Immature natural killer cell (primary cell): ENCODE data around the gene TXLNB. TPM values are rescaled to one million over a fixed set of nuclear protein-coding genes. Genes with fewer than 3 reads are reported as not detected.
"Not testable (repeated sequence)": the region's sequence is repeated elsewhere in the genome, so short reads cannot be mapped to it uniquely, and the experiment has no call there.

Experiments
- DNase-seq, 3 donors: peaks; one replicate each; pipeline ENCODE4 v3.0.0; 2022; ENCODE audit warnings: mixed read lengths in 1 of 3
- H3K27ac Mint-ChIP-seq, 6 donors: one replicate each; pipeline ENCODE4 v1.8.0; 2020; ENCODE audit warnings: mixed read lengths in 6 of 6, mild to moderate bottlenecking in 5 of 6, inconsistent platforms in 4 of 6, moderate library complexity in 3 of 6
- H3K27me3 Mint-ChIP-seq, 3 donors: one replicate each; pipeline ENCODE4 v1.8.0; 2020 to 2021; ENCODE audit warnings: low read depth in 3 of 3, mild to moderate bottlenecking in 3 of 3, mixed read lengths in 3 of 3, moderate library complexity in 3 of 3, inconsistent platforms in 1 of 3
- H3K36me3 Mint-ChIP-seq, 3 donors: one replicate each; pipeline ENCODE4 v1.8.0; 2020; ENCODE audit warnings: mixed read lengths in 3 of 3, inconsistent platforms in 2 of 3, mild to moderate bottlenecking in 2 of 3
- H3K4me1 Mint-ChIP-seq, 2 donors: one replicate each; pipeline ENCODE4 v1.8.0; 2020; ENCODE audit warnings: inconsistent platforms in 2 of 2, mild to moderate bottlenecking in 2 of 2, mixed read lengths in 2 of 2, moderate library complexity in 1 of 2
- H3K4me3 Mint-ChIP-seq, 5 donors: one replicate each; pipeline ENCODE4 v1.8.0; 2020; ENCODE audit warnings: mild to moderate bottlenecking in 5 of 5, mixed read lengths in 5 of 5, inconsistent platforms in 3 of 5, moderate library complexity in 3 of 5
- H3K9me3 Mint-ChIP-seq, 6 donors: one replicate each; pipeline ENCODE4 v1.8.0; 2020; ENCODE audit warnings: mild to moderate bottlenecking in 6 of 6, mixed read lengths in 6 of 6, inconsistent platforms in 4 of 6, moderate library complexity in 3 of 6
- polyA plus RNA-seq, 3 donors: library from polyadenylated mRNA; unstranded; fragments of 300-500 nt; fragmentation: Illumina TruSeq; gene quantifications; one replicate each; pipeline ENCODE4 v1.2.3, GENCODE V29; 2021

Gene TXLNB
- polyA plus RNA-seq, 3 donors from 2014 or later = 0.08 to 0.32 TPM; not detected in 1

- Mint-ChIP-seq H3K9me3 (peaks cover 0 to 1% (median 0%) of the 10 kb centered on the region in 6 donors), H3K36me3 (peaks cover 0 to 11% (median 9%) of the 10 kb centered on the region in 3 donors), H3K27ac (no peak overlapping the region), H3K4me3 (no peak overlapping the region), H3K4me1 (peaks cover 7 to 14% of the 10 kb centered on the region in 2 donors), H3K27me3 (peaks cover 2 to 3% (median 2%) of the 10 kb centered on the region in 3 donors)
- DNase-seq = no peak
Observed at GRCh38 chr6:139297921-139298320, 6.1 kb upstream of the TXLNB start.

DNA sequence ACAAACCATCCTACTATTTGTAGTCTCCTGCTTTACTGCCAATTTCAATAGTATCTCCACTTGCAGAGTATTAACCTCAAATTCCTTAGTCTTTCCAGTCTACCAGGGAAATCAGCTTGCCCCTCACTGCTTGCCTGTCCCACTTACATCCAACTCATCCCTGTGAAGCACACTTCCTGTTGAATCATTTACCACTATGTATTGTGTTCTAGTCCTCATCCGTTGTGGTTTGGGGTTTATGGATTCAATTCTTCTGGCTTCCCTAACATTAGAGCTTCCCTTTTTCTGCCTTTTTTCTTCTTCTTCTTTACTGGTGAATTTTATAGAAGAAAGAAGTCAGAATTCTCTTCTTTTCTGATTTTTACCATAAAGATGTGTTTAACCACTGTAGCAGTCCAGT is 5.1 kb upstream of the TXLNB start:
- Mint-ChIP-seq H3K4me1 (peaks cover 17 to 24% of the 10 kb centered on the region in 2 donors), H3K36me3 (peaks cover 0 to 8% (median 7%) of the 10 kb centered on the region in 3 donors), H3K4me3 (no peak overlapping the region), H3K9me3 (peaks cover 0 to 1% (median 0%) of the 10 kb centered on the region in 6 donors), H3K27me3 (peaks cover under 1 to 7% (median 4%) of the 10 kb centered on the region in 3 donors), H3K27ac (peak overlapping the region in 1 of 6 donors; percentile 47)
- DNase-seq = no peak

DNA sequence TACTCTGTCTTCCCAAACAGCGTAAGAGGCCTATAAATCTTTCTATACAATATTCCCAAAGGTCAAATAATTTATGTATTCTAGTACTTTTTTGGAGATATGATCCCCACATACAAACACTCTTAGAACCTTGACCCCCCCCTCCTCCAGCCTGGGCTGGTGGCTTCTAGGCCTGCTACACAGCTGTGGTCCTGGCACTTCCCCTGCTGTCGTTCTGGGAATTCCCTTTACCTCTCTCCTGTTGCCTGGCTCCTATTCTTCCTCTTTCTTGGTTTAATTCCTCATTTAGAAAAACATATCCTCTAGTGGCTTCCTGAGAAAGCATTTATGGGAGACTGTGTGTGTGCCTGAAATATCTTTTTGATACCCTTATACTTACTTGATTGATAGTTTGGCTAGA is 4.1 kb upstream of the TXLNB start:
- H3K27ac Mint-ChIP-seq = peak overlapping the region in 3 of 6 donors; percentile 18 to 70 (median 38)

DNA sequence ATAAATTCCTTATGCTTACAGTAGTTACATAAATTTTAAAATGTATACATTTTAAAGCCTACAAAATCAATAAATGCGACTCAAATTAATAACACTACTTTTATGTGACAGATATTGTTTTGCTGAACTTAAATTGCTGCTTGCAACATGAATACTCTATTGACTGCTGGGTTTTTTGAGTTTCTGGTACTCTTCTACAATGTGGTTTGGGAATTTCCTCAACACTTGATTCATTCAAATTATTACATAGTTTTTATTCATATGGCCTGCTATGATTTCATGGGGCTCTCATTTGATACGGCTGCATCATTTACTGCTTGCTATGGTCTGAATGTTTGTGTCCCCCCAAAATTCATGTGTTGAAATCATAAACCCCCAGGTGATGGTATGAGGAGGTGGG is 2.3 kb upstream of the TXLNB start:
- peaks cover 41 to 51% of the 10 kb centered on the region in 2 donors for H3K4me1 Mint-ChIP-seq

More for the DNA sequence above, 4.1 kb upstream of the TXLNB start:
- Mint-ChIP-seq H3K36me3 (peaks cover 0 to 7% (median 6%) of the 10 kb centered on the region in 3 donors), H3K4me1 (peaks cover 27 to 34% of the 10 kb centered on the region in 2 donors), H3K9me3 (peaks cover 0 to 1% (median 0%) of the 10 kb centered on the region in 6 donors), H3K4me3 (no peak overlapping the region), H3K27me3 (peaks cover 4 to 13% (median 10%) of the 10 kb centered on the region in 3 donors)
- DNase-seq = no peak

DNA sequence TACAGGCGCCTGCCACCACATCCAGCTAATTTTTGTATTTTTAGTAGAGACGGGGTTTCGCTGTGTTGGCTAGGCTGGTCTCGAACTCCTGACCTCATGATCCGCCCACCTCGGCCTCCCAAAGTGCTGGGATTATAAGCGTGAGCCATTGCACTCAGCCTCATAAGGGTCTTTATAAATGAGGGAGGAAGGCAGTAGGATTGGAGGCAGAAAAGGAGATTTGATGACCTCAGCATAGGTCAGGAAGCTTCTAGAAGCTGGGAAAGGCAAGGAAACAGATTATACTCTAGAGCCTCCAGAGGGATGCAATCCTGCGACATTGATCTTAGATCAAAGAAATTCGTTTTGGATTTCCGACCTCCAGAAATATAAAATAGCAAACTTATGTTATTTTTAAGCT is 1.4 kb upstream of the TXLNB start:
- not testable (repeated sequence) for H3K36me3 Mint-ChIP-seq, DNase-seq, H3K4me3 Mint-ChIP-seq, H3K9me3 Mint-ChIP-seq
- Mint-ChIP-seq H3K4me1 (peaks cover 44 to 51% of the 10 kb centered on the region in 2 donors), H3K27me3 (peaks cover 7 to 16% (median 10%) of the 10 kb centered on the region in 3 donors), H3K27ac (peak overlapping the region; percentile 75 to 98 (median 96))

More for the DNA sequence above, 2.3 kb upstream of the TXLNB start:
- peaks cover 0 to 1% (median 0%) of the 10 kb centered on the region in 6 donors for H3K9me3 Mint-ChIP-seq
- peaks cover 0 to 6% (median 0%) of the 10 kb centered on the region in 3 donors for H3K36me3 Mint-ChIP-seq
- peak overlapping the region in 5 of 6 donors; percentile 18 to 79 (median 60) for H3K27ac Mint-ChIP-seq
- no peak for DNase-seq
- H3K27me3 Mint-ChIP-seq = peaks cover 7 to 14% (median 10%) of the 10 kb centered on the region in 3 donors
- no peak overlapping the region for H3K4me3 Mint-ChIP-seq

GRCh38 chr6:139290787-139291311 is 949 bp downstream of the TXLNB start:
- H3K9me3 Mint-ChIP-seq = no peaks in the 10 kb centered on the region
- H3K27me3 Mint-ChIP-seq = peaks cover 7 to 16% (median 10%) of the 10 kb centered on the region in 3 donors
- peak; percentile 77 to 84 (median 83) for DNase-seq
- peak overlapping the region; percentile 91 to 98 (median 98) for H3K27ac Mint-ChIP-seq
- peak overlapping the region; percentile 82 to 89 (median 86) for H3K4me3 Mint-ChIP-seq
- H3K4me1 Mint-ChIP-seq = peaks cover 44 to 48% of the 10 kb centered on the region in 2 donors
- peaks cover 5 to 9% (median 6%) of the 10 kb centered on the region in 3 donors for H3K36me3 Mint-ChIP-seq

GRCh38 chr6:139289233-139289632 is 2.6 kb downstream of the TXLNB start:
- no peak overlapping the region for H3K4me3 Mint-ChIP-seq
- peaks cover 6 to 15% (median 8%) of the 10 kb centered on the region in 3 donors for H3K36me3 Mint-ChIP-seq
- H3K4me1 Mint-ChIP-seq = peaks cover 44 to 48% of the 10 kb centered on the region in 2 donors
- peaks cover 7 to 16% (median 10%) of the 10 kb centered on the region in 3 donors for H3K27me3 Mint-ChIP-seq
- no peak for DNase-seq
- H3K9me3 Mint-ChIP-seq = no peaks in the 10 kb centered on the region
- H3K27ac Mint-ChIP-seq = peak overlapping the region; percentile 24 to 98 (median 94)

- no peak for DNase-seq
- Mint-ChIP-seq H3K4me1 (peaks cover 43 to 45% of the 10 kb centered on the region in 2 donors), H3K36me3 (peaks cover 8 to 15% (median 10%) of the 10 kb centered on the region in 3 donors), H3K4me3 (peak overlapping the region in 1 of 5 donors; percentile 14), H3K27ac (peak overlapping the region in 5 of 6 donors; percentile 62 to 97 (median 91)), H3K27me3 (peaks cover 7 to 16% (median 10%) of the 10 kb centered on the region in 3 donors), H3K9me3 (no peaks in the 10 kb centered on the region)
Observed at GRCh38 chr6:139288496-139289040, 3.2 kb downstream of the TXLNB start.

- H3K36me3 Mint-ChIP-seq = peaks cover 9 to 15% (median 10%) of the 10 kb centered on the region in 3 donors
- H3K9me3 Mint-ChIP-seq = no peaks in the 10 kb centered on the region
- peaks cover 36 to 41% of the 10 kb centered on the region in 2 donors for H3K4me1 Mint-ChIP-seq
- H3K4me3 Mint-ChIP-seq = peak overlapping the region in 1 of 5 donors; percentile 24
- H3K27ac Mint-ChIP-seq = peak overlapping the region in 3 of 6 donors; percentile 9 to 91 (median 81)
- no peak for DNase-seq
- H3K27me3 Mint-ChIP-seq = peaks cover 7 to 15% (median 10%) of the 10 kb centered on the region in 3 donors
Observed at GRCh38 chr6:139287868-139288267, 3.9 kb downstream of the TXLNB start.

- H3K9me3 Mint-ChIP-seq, H3K4me3 Mint-ChIP-seq, H3K27ac Mint-ChIP-seq, H3K27me3 Mint-ChIP-seq, DNase-seq: not testable (repeated sequence)
- Mint-ChIP-seq H3K4me1 (peaks cover 22 to 27% of the 10 kb centered on the region in 2 donors), H3K36me3 (peaks cover 11 to 15% (median 13%) of the 10 kb centered on the region in 3 donors)
Observed at GRCh38 chr6:139286438-139286837, 5.4 kb downstream of the TXLNB start.

DNA sequence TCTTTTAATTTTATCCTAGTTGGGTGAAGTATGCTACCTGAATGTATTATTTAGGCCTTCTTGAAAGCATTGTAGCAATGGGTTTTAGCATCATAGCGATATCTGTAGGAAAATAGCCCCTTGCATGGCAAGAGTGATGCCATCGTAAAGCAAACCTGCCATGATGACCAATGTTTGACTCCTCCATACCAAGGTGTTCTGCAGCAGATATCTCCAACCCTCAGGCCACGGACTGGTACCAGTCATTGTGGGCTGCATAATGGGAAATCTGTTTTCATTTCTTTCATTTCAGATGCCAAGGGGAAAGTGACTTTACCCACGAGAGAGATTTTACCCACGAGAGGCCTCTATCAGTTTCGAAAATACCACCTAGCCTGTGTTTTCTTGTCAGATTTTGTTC is 6.2 kb downstream of the TXLNB start:
- no peak for DNase-seq
- no peak overlapping the region for H3K4me3 Mint-ChIP-seq
- H3K36me3 Mint-ChIP-seq = peaks cover 11 to 15% (median 13%) of the 10 kb centered on the region in 3 donors
- H3K9me3 Mint-ChIP-seq = no peaks in the 10 kb centered on the region
- no peak overlapping the region for H3K27ac Mint-ChIP-seq
- peaks cover 0 to 2% (median under 1%) of the 10 kb centered on the region in 3 donors for H3K27me3 Mint-ChIP-seq
- H3K4me1 Mint-ChIP-seq = peaks cover 19 to 23% of the 10 kb centered on the region in 2 donors

- H3K27ac Mint-ChIP-seq = no peak overlapping the region
- peaks cover 11 to 15% (median 13%) of the 10 kb centered on the region in 3 donors for H3K36me3 Mint-ChIP-seq
- peaks cover 0 to 2% (median 0%) of the 10 kb centered on the region in 3 donors for H3K27me3 Mint-ChIP-seq
- H3K4me3 Mint-ChIP-seq = no peak overlapping the region
- DNase-seq = no peak
- H3K9me3 Mint-ChIP-seq = no peaks in the 10 kb centered on the region
- peaks cover 17 to 20% of the 10 kb centered on the region in 2 donors for H3K4me1 Mint-ChIP-seq
Observed at GRCh38 chr6:139284789-139285188, 7.0 kb downstream of the TXLNB start.

- DNase-seq = no peak
- no peaks in the 10 kb centered on the region for H3K9me3 Mint-ChIP-seq
- H3K36me3 Mint-ChIP-seq = peaks cover 6 to 8% (median 6%) of the 10 kb centered on the region in 3 donors
- no peak overlapping the region for H3K4me3 Mint-ChIP-seq
- peaks cover 26 to 31% of the 10 kb centered on the region in 2 donors for H3K4me1 Mint-ChIP-seq
- H3K27ac Mint-ChIP-seq = no peak overlapping the region
- no peaks in the 10 kb centered on the region for H3K27me3 Mint-ChIP-seq
Observed at GRCh38 chr6:139282684-139283083, 9.1 kb downstream of the TXLNB start.

DNA sequence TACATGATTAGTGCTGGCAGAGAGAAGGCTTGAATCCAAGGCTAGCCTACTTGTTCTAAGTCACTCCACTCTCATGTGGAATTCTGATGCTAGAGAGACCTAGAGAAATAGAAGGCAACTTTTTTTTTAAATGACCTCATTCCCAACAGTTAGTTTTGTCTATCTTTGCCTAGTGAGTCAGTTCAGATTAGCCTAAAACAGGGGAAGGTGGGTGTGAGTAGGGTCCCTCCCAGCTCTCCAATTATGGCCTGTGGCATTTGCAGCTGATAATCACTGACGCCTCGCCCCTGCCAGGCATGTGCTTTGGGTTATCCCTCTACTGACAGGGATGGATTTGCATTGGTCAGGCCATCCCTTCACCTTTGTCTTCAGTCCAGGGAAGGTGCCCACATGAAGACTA is 13.6 kb downstream of the TXLNB start:
- H3K27me3 Mint-ChIP-seq = no peaks in the 10 kb centered on the region
- DNase-seq = no peak
- no peaks in the 10 kb centered on the region for H3K9me3 Mint-ChIP-seq
- peaks cover 0 to 12% (median 3%) of the 10 kb centered on the region in 3 donors for H3K36me3 Mint-ChIP-seq
- H3K4me3 Mint-ChIP-seq = no peak overlapping the region
- peak overlapping the region in 4 of 6 donors; percentile 30 to 92 (median 84) for H3K27ac Mint-ChIP-seq
- peaks cover 27 to 35% of the 10 kb centered on the region in 2 donors for H3K4me1 Mint-ChIP-seq
